IMR-90 (cell line): ENCODE results near the gene DSCAM. TPM values are rescaled to one million over a fixed set of nuclear protein-coding genes. Genes with fewer than 3 reads are reported as not detected.

Experiments
- ATAC-seq: fragments of 200-7000 bp; cut with Tn5 transposase; 2 replicates; pipeline ENCODE4 v1.9.1; 2020; ENCODE audit warnings: low read depth, mild to moderate bottlenecking, moderate library complexity
- BruUV-seq: library from RNA; stranded (reverse); fragments of 400-500 nt; replicated peaks from 2 replicates; lab custom pipeline; 2021; lab: Mats Ljungman, UMichigan
- CTCF ChIA-PET: fragments of 300-600 bp; formaldehyde crosslinking; extraction: SDS; loops from one replicate; lab custom pipeline; 2021; ENCODE audit warnings: antibody characterized with exemption; lab: Yijun Ruan, JAX
- POLR2A ChIA-PET: fragments of 300-600 bp; sonication (Branson Sonifier 250); formaldehyde crosslinking; loops from one replicate; lab custom pipeline; 2022; ENCODE audit warnings: antibody characterized with exemption; ENCODE audit not compliant: unreplicated experiment; lab: Charles Lee
- DNase-seq: peaks from one replicate; pipeline ENCODE4 v3.0.0; 2013
- H2AFZ ChIP-seq: replicated peaks from 2 replicates; pipeline ENCODE3; 2013; ENCODE audit warnings: low read length, mild to moderate bottlenecking; ENCODE audit not compliant: poor library complexity
- H2AK5ac ChIP-seq: 2 replicates; pipeline ENCODE4 v1.6.1; 2013; ENCODE audit warnings: low read depth, low read length, inconsistent platforms
- H2AK9ac ChIP-seq: replicated peaks from 2 replicates; pipeline ENCODE3; 2013; ENCODE audit warnings: mild to moderate bottlenecking, low read depth, low read length, moderate library complexity; ENCODE audit not compliant: poor library complexity
- H2BK120ac ChIP-seq: 2 replicates; pipeline ENCODE4 v1.6.1; 2013; ENCODE audit warnings: low read depth, low read length, inconsistent platforms
- H2BK15ac ChIP-seq: 3 replicates; pipeline ENCODE4 v1.6.1; 2013; ENCODE audit warnings: low read depth, low read length, inconsistent platforms
- H2BK20ac ChIP-seq: 2 replicates; pipeline ENCODE4 v1.6.1; 2013; ENCODE audit warnings: low read depth, mild to moderate bottlenecking, inconsistent platforms, low read length, moderate library complexity
- H2BK5ac ChIP-seq: 2 replicates; pipeline ENCODE4 v1.6.1; 2013; ENCODE audit warnings: mild to moderate bottlenecking, low read depth, low read length, inconsistent platforms; ENCODE audit not compliant: poor library complexity, severe bottlenecking
- H3K14ac ChIP-seq: replicated peaks from 2 replicates; pipeline ENCODE4 v1.6.1; 2013; ENCODE audit warnings: low read depth, low read length, inconsistent platforms
- H3K18ac ChIP-seq: 2 replicates; pipeline ENCODE4 v1.6.1; 2013; ENCODE audit warnings: low read depth, low read length, control low read depth
- H3K23ac ChIP-seq: 2 replicates; pipeline ENCODE4 v1.6.1; 2013; ENCODE audit warnings: low read depth, low read length, inconsistent platforms
- H3K27ac ChIP-seq: 2 replicates; pipeline ENCODE4 v1.5.1; 2013; ENCODE audit warnings: mild to moderate bottlenecking, control low read depth, low read length; ENCODE audit not compliant: insufficient read depth
- H3K27me3 ChIP-seq: 2 replicates; pipeline ENCODE4 v1.6.1; 2013; ENCODE audit warnings: low read length; ENCODE audit not compliant: control insufficient read depth, insufficient read depth
- H3K36me3 ChIP-seq: 2 replicates; pipeline ENCODE4 v1.6.1; 2013; ENCODE audit warnings: low read length, mixed read lengths; ENCODE audit not compliant: control insufficient read depth, insufficient read depth
- H3K4ac ChIP-seq: 2 replicates; pipeline ENCODE4 v1.6.1; 2013; ENCODE audit warnings: low read depth, low read length, inconsistent platforms
- H3K4me1 ChIP-seq: 2 replicates; pipeline ENCODE4 v1.6.1; 2013; ENCODE audit warnings: low read length, mixed read lengths; ENCODE audit not compliant: control insufficient read depth, insufficient read depth
- H3K4me2 ChIP-seq: 2 replicates; pipeline ENCODE4 v1.6.1; 2013; ENCODE audit warnings: low read depth, mild to moderate bottlenecking, control low read depth, low read length, moderate library complexity
- H3K4me3 ChIP-seq: 2 replicates; pipeline ENCODE4 v1.5.1; 2013; ENCODE audit warnings: low read depth, mild to moderate bottlenecking, control low read depth, low read length, moderate library complexity; ENCODE audit not compliant: insufficient read depth
- H3K56ac ChIP-seq: 2 replicates; pipeline ENCODE4 v1.6.1; 2013; ENCODE audit warnings: low read length, inconsistent platforms; ENCODE audit not compliant: insufficient read depth; ENCODE audit errors: extremely low read depth
- H3K79me1 ChIP-seq, 2 experiments: 2 replicates each; pipeline ENCODE4 v1.6.1; 2013; ENCODE audit warnings: low read length in 2 of 2, inconsistent platforms in 1 of 2, low read depth in 1 of 2
- H3K9ac ChIP-seq: 2 replicates; pipeline ENCODE4 v1.6.1; 2013; ENCODE audit warnings: low read depth, low read length, control low read depth
- H3K9me1 ChIP-seq: 2 replicates; pipeline ENCODE4 v1.6.1; 2013; ENCODE audit warnings: low read length, inconsistent platforms; ENCODE audit not compliant: insufficient read depth
- H3K9me3 ChIP-seq: 2 replicates; pipeline ENCODE4 v1.6.1; 2013; ENCODE audit warnings: low read length; ENCODE audit not compliant: control insufficient read depth, insufficient read depth
- H4K20me1 ChIP-seq: 2 replicates; pipeline ENCODE4 v1.6.1; 2013; ENCODE audit warnings: low read length, inconsistent platforms; ENCODE audit not compliant: insufficient read depth
- H4K5ac ChIP-seq: 2 replicates; pipeline ENCODE4 v1.6.1; 2013; ENCODE audit warnings: mild to moderate bottlenecking, low read depth, low read length, control low read depth
- H4K8ac ChIP-seq, 2 experiments: 2 replicates each; pipeline ENCODE4 v1.6.1; 2013; ENCODE audit warnings: low read depth in 2 of 2, low read length in 2 of 2, control low read depth in 1 of 2, inconsistent platforms in 1 of 2
- H4K91ac ChIP-seq: 2 replicates; pipeline ENCODE4 v1.6.1; 2013; ENCODE audit warnings: low read depth, low read length, inconsistent platforms; ENCODE audit not compliant: insufficient read depth
- BHLHE40 ChIP-seq: fragments of 150-350 bp; IDR thresholded peaks from 2 replicates; pipeline ENCODE4 v1.6.1; 2016; ENCODE audit warnings: mild to moderate bottlenecking, low read depth, low read length
- CEBPB ChIP-seq: IDR thresholded peaks from 2 replicates; pipeline ENCODE4 v1.6.1; 2012; ENCODE audit warnings: low read depth, low read length, improper control_type of control experiment
- CHD1 ChIP-seq: IDR thresholded peaks from 2 replicates; pipeline ENCODE4 v1.6.1; 2012; ENCODE audit warnings: low read depth, low read length, improper control_type of control experiment
- CTCF ChIP-seq: conservative IDR thresholded peaks from 2 replicates; pipeline ENCODE4 v1.5.1; 2012; ENCODE audit warnings: mild to moderate bottlenecking, low read depth, low read length, improper control_type of control experiment
- ELK1 ChIP-seq: fragments of 150-350 bp; IDR thresholded peaks from 2 replicates; pipeline ENCODE4 v1.6.1; 2016; ENCODE audit warnings: low read depth, mild to moderate bottlenecking, low read length, moderate library complexity, borderline replicate concordance
- FOS ChIP-seq: fragments of 150-350 bp; IDR thresholded peaks from 2 replicates; pipeline ENCODE4 v1.6.1; 2016; ENCODE audit warnings: low read depth, low read length
- MAFK ChIP-seq: IDR thresholded peaks from 2 replicates; pipeline ENCODE4 v1.6.1; 2012; ENCODE audit warnings: low read depth, low read length, improper control_type of control experiment
- MAZ ChIP-seq: IDR thresholded peaks from 2 replicates; pipeline ENCODE4 v1.6.1; 2012; ENCODE audit warnings: low read depth, mild to moderate bottlenecking, low read length, improper control_type of control experiment, moderate library complexity, borderline replicate concordance
- MXI1 ChIP-seq: IDR thresholded peaks from 2 replicates; pipeline ENCODE4 v1.6.1; 2012; ENCODE audit warnings: low read depth, mild to moderate bottlenecking, low read length, moderate library complexity, borderline replicate concordance
- NFE2L2 ChIP-seq: fragments of 150-350 bp; IDR thresholded peaks from 2 replicates; pipeline ENCODE4 v1.6.1; 2016; ENCODE audit warnings: low read depth, mild to moderate bottlenecking, low read length
- POLR2A ChIP-seq: IDR thresholded peaks from 2 replicates; pipeline ENCODE4 v1.6.1; 2012; ENCODE audit warnings: mild to moderate bottlenecking, low read depth, low read length
- RAD21 ChIP-seq: IDR thresholded peaks from 2 replicates; pipeline ENCODE4 v1.6.1; 2012; ENCODE audit warnings: low read length, improper control_type of control experiment
- RCOR1 ChIP-seq: IDR thresholded peaks from 2 replicates; pipeline ENCODE4 v1.6.1; 2012; ENCODE audit warnings: mild to moderate bottlenecking, low read length, improper control_type of control experiment; ENCODE audit not compliant: insufficient replicate concordance
- RFX5 ChIP-seq: IDR thresholded peaks from 2 replicates; pipeline ENCODE4 v1.8.0; 2012; ENCODE audit warnings: low read depth, mild to moderate bottlenecking, low read length, moderate library complexity
- SMC3 ChIP-seq: fragments of 150-350 bp; IDR thresholded peaks from 2 replicates; pipeline ENCODE4 v1.6.1; 2016; ENCODE audit warnings: low read depth, mild to moderate bottlenecking, antibody characterized with exemption, low read length, moderate library complexity
- USF2 ChIP-seq: fragments of 150-350 bp; IDR thresholded peaks from 2 replicates; pipeline ENCODE4 v1.6.1; 2017; ENCODE audit warnings: mild to moderate bottlenecking, antibody characterized with exemption, low read length, low read depth
- WGBS, 2 experiments: methylation state at CpG; one replicate each; pipeline versions ENCODE4 v1.1.5 to v1.1.7; 2013; ENCODE audit warnings: missing lambda C conversion rate in 2 of 2; ENCODE audit not compliant: insufficient read length in 1 of 2; ENCODE audit errors: extremely low coverage in 2 of 2; 5-methylcytosine and 5-hydroxymethylcytosine counted together
- dilution Hi-C: fragments of 300-500 bp; cut with HindIII; formaldehyde crosslinking; loops from one replicate; pipeline ENCODE4 v1.14.3; 2018; ENCODE audit warnings: low sequenced_read_pairs; ENCODE audit not compliant: unreplicated experiment
- in situ Hi-C: fragments of 300-500 bp; cut with MboI; formaldehyde crosslinking; loops from 3 replicates; pipeline ENCODE4 v1.14.3; 2019; ENCODE audit warnings: low sequenced_read_pairs, inconsistent platforms, mixed read lengths
- intact Hi-C: fragments of 100-400 bp; cut with micrococcal nuclease; formaldehyde crosslinking; loops from 2 replicates; pipeline ENCODE4 v1.10.0; 2022
- polyA plus RNA-seq, 3 experiments: library from polyadenylated mRNA; depleted of rRNA; stranded (reverse); fragments of >200 nt; gene quantifications; 2 replicates each; pipeline ENCODE4 v1.2.3, GENCODE V29; 2012; ENCODE audit warnings: low replicate concordance in 1 of 3
- total RNA-seq: library from RNA; depleted of rRNA; stranded (reverse); fragments of >200 nt; gene quantifications from 2 replicates; pipeline ENCODE4 v1.2.3, GENCODE V29; 2012

Gene DSCAM
- total and polyA plus RNA-seq, 2 of the 4 experiments (the other 2 are of a cell fraction) = under 0.01 to 0.02 TPM

- Histone ChIP-seq H3K9ac (no peak overlapping the region), H3K18ac (no peak overlapping the region), H4K8ac (no peak overlapping the region), H3K4me1 (no peaks in the 10 kb centered on the region), H3K56ac (no peak overlapping the region), H2BK120ac (no peak overlapping the region), H2BK20ac (no peak overlapping the region), H3K23ac (no peak overlapping the region), H2BK15ac (no peak overlapping the region), H3K14ac (no peak overlapping the region), H3K9me3 (0 out of 2 replicates have a peak, but pooled peaks cover 6% of the 10 kb centered on the region), H2AK9ac (no peak overlapping the region), H4K5ac (no peak overlapping the region), H2AFZ (peak overlapping the region; percentile 41), H3K4ac (no peak overlapping the region), H3K79me1 (no peaks in the 10 kb centered on the region), H4K20me1 (no peaks in the 10 kb centered on the region), H3K4me3 (no peak overlapping the region), H2BK5ac (no peak overlapping the region), H3K27ac (no peak overlapping the region), H3K9me1 (no peaks in the 10 kb centered on the region), H2AK5ac (no peak overlapping the region), H3K27me3 (no peaks in the 10 kb centered on the region), H3K4me2 (no peak overlapping the region), H3K36me3 (no peaks in the 10 kb centered on the region), H4K91ac (no peak overlapping the region)
- in situ Hi-C loops = no loop called here
- TF ChIP-seq RCOR1 = no peak
- TF ChIP-seq RFX5 = no peak
- TF ChIP-seq BHLHE40 = no peak
- no peak for TF ChIP-seq CHD1
- TF ChIP-seq MXI1 = no peak
- no peak for TF ChIP-seq POLR2A
- no peak for TF ChIP-seq FOS
- no peak for TF ChIP-seq RAD21
- TF ChIP-seq USF2 = no peak
- no peak for TF ChIP-seq SMC3
- no peak for TF ChIP-seq CEBPB
- TF ChIP-seq ELK1 = no peak
- TF ChIP-seq NFE2L2 = no peak
- no peak for TF ChIP-seq CTCF
- no peak for TF ChIP-seq MAZ
- no peak for TF ChIP-seq MAFK
- ATAC-seq (no peak), DNase-seq (no peak)
- ChIA-PET POLR2A (interaction anchor here (0.6 kb wide), 1 partner anchor 44 kb away, joined by 4 read pairs; no protein-coding TSS in a partner anchor), CTCF (no interaction called here)
- no TSS peak for BruUV-seq
- dilution Hi-C loops = no loop called here
- 50% methylated on average over 2 of the region's 6 CpGs; no CpG with 5 or more reads in 1 of the 2 experiments for WGBS, 2 experiments
- intact Hi-C loops = no loop called here
Measured at GRCh38 chr21:40783404-40783803, 63.6 kb downstream of the DSCAM start.
